ENCODE measurements around the gene DHH. TPM values are rescaled to one million over a fixed set of nuclear protein-coding genes. Genes with fewer than 3 reads are reported as not detected.

The DHH gene
- total and polyA plus RNA-seq, 9 of the 15 experiments (the other 6 are each of a cell fraction or from before 2014, with no cell fraction given) = 0.07 to 2.6 (median 0.54) TPM

DNA sequence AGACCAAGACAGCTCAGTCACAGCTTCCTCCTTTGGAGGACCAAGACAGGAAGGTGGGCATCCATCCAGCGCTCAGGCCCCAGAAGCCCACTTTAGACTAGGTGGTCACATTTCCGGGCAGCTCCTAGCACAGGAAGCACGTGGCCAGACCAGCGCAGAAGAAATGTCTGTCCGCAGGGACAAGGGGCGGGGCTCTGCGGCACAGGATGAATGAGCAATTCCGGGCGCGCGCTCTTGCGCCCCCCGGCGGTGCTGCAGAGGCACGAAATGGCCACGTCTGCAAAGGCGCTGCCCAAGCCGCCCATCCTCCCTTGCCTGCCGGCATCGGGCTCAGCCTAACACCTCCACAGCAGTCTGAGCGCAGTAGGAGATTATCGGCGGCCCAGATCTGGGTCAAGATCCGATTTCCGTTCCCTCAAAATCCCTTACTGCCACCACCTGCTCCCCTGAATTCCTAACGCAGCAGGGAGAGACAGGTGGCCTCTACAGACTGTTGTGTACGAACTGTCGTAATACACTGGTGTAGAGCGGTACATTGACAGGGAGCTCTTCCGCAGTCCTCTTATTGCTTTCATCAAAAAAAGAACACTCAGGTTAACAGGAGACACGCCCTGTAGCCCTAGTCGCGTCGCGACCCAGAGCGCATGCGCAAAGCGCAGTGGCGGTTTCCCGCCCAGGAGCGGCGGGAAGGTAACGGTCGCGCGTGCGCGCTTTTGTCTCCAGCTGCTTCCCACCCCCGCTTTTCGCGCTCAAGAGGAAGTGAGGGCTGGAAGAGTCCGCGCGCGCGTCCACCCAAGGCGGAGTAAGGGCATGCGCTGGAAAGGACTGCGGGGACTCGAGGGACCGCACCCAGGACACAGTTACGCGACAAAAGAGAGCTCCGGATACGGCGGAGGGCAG lies 35.8 kb upstream of the DHH start (continued):
- TF ChIP-seq, protein P1, sequence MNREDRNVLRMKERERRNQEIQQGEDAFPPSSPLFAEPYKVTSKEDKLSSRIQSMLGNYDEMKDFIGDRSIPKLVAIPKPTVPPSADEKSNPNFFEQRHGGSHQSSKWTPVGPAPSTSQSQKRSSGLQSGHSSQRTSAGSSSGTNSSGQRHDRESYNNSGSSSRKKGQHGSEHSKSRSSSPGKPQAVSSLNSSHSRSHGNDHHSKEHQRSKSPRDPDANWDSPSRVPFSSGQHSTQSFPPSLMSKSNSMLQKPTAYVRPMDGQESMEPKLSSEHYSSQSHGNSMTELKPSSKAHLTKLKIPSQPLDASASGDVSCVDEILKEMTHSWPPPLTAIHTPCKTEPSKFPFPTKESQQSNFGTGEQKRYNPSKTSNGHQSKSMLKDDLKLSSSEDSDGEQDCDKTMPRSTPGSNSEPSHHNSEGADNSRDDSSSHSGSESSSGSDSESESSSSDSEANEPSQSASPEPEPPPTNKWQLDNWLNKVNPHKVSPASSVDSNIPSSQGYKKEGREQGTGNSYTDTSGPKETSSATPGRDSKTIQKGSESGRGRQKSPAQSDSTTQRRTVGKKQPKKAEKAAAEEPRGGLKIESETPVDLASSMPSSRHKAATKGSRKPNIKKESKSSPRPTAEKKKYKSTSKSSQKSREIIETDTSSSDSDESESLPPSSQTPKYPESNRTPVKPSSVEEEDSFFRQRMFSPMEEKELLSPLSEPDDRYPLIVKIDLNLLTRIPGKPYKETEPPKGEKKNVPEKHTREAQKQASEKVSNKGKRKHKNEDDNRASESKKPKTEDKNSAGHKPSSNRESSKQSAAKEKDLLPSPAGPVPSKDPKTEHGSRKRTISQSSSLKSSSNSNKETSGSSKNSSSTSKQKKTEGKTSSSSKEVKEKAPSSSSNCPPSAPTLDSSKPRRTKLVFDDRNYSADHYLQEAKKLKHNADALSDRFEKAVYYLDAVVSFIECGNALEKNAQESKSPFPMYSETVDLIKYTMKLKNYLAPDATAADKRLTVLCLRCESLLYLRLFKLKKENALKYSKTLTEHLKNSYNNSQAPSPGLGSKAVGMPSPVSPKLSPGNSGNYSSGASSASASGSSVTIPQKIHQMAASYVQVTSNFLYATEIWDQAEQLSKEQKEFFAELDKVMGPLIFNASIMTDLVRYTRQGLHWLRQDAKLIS (CRISPR knock-in tag; IDR thresholded peaks at IDR 0.05) = peak; percentile 99
- TF ChIP-seq, protein P2, sequence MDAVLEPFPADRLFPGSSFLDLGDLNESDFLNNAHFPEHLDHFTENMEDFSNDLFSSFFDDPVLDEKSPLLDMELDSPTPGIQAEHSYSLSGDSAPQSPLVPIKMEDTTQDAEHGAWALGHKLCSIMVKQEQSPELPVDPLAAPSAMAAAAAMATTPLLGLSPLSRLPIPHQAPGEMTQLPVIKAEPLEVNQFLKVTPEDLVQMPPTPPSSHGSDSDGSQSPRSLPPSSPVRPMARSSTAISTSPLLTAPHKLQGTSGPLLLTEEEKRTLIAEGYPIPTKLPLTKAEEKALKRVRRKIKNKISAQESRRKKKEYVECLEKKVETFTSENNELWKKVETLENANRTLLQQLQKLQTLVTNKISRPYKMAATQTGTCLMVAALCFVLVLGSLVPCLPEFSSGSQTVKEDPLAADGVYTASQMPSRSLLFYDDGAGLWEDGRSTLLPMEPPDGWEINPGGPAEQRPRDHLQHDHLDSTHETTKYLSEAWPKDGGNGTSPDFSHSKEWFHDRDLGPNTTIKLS (IDR thresholded peaks at IDR 0.05; ENCODE audit: borderline replicate concordance, low read depth) = peak; percentile 100
- no peak for TF ChIP-seq NCOA6 (IDR thresholded peaks at IDR 0.05)
- peak; percentile 91 for TF ChIP-seq KLF13 (tag; IDR thresholded peaks at IDR 0.05; ENCODE audit: borderline replicate concordance, low read depth)
- peak; percentile 97 for TF ChIP-seq RBFOX2 (IDR thresholded peaks at IDR 0.05; ENCODE audit: low read depth, low read length)
- TF ChIP-seq NRF1 (conservative IDR thresholded peaks at IDR 0.05 in 1 of 2, IDR thresholded peaks at IDR 0.05 in 1 of 2) = peak; percentile 98 to 99
- TF ChIP-seq, protein P3, sequence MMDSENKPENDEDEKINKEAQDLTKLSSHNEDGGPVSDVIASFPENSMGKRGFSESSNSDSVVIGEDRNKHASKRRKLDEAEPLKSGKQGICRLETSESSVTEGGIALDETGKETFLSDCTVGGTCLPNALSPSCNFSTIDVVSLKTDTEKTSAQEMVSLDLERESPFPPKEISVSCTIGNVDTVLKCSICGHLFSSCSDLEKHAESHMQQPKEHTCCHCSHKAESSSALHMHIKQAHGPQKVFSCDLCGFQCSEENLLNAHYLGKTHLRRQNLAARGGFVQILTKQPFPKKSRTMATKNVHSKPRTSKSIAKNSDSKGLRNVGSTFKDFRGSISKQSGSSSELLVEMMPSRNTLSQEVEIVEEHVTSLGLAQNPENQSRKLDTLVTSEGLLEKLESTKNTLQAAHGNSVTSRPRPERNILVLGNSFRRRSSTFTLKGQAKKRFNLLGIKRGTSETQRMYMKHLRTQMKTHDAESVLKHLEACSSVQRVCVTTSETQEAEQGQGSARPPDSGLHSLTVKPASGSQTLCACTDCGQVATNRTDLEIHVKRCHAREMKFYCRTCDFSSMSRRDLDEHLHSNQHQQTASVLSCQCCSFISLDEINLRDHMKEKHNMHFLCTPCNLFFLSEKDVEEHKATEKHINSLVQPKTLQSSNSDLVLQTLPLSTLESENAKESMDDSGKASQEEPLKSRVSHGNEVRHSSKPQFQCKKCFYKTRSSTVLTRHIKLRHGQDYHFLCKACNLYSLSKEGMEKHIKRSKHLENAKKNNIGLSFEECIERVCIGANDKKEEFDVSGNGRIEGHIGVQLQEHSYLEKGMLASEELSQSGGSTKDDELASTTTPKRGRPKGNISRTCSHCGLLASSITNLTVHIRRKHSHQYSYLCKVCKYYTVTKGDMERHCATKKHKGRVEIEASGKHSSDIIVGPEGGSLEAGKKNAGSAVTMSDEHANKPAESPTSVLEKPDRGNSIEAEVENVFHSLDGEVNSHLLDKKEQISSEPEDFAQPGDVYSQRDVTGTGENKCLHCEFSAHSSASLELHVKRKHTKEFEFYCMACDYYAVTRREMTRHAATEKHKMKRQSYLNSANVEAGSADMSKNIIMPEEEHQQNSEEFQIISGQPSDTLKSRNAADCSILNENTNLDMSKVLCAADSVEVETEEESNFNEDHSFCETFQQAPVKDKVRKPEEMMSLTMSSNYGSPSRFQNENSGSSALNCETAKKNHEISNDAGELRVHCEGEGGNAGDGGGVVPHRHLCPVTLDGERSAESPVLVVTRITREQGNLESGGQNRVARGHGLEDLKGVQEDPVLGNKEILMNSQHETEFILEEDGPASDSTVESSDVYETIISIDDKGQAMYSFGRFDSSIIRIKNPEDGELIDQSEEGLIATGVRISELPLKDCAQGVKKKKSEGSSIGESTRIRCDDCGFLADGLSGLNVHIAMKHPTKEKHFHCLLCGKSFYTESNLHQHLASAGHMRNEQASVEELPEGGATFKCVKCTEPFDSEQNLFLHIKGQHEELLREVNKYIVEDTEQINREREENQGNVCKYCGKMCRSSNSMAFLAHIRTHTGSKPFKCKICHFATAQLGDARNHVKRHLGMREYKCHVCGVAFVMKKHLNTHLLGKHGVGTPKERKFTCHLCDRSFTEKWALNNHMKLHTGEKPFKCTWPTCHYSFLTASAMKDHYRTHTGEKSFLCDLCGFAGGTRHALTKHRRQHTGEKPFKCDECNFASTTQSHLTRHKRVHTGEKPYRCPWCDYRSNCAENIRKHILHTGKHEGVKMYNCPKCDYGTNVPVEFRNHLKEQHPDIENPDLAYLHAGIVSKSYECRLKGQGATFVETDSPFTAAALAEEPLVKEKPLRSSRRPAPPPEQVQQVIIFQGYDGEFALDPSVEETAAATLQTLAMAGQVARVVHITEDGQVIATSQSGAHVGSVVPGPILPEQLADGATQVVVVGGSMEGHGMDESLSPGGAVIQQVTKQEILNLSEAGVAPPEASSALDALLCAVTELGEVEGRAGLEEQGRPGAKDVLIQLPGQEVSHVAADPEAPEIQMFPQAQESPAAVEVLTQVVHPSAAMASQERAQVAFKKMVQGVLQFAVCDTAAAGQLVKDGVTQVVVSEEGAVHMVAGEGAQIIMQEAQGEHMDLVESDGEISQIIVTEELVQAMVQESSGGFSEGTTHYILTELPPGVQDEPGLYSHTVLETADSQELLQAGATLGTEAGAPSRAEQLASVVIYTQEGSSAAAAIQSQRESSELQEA (IDR thresholded peaks at IDR 0.05; ENCODE audit: low read depth) = no peak
- TF ChIP-seq, protein P4, sequence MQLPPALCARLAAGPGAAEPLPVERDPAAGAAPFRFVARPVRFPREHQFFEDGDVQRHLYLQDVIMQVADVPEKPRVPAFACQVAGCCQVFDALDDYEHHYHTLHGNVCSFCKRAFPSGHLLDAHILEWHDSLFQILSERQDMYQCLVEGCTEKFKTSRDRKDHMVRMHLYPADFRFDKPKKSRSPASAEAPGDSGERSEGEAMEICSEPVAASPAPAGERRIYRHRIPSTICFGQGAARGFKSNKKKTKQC (CRISPR knock-in tag; IDR thresholded peaks at IDR 0.05) = no peak; the same call in 1 of the 2 replicates
- TF ChIP-seq FOSL1 (tag; conservative IDR thresholded peaks at IDR 0.05) = peak; percentile 59
